Hepatocyte (in vitro differentiated cells): ENCODE measurements around the gene ZNF189.

ENCODE experiments used
- EZH2 ChIP-seq: fragments of 200-600 bp; sonication (generic); IDR thresholded peaks from 2 replicates; pipeline ENCODE4 v1.6.1; 2016; ENCODE audit warnings: antibody characterized with exemption, mild to moderate bottlenecking, borderline replicate concordance
- EZH2phosphoT487 ChIP-seq: fragments of 200-600 bp; sonication (generic); IDR thresholded peaks from one replicate; pipeline ENCODE4 v1.6.1; 2018; ENCODE audit warnings: antibody characterized with exemption, mild to moderate bottlenecking, low read depth, moderate library complexity; ENCODE audit not compliant: unreplicated experiment, severe bottlenecking
- TF ChIP-seq, protein P1 (sequence below): fragments of 200-600 bp; sonication (generic); IDR thresholded peaks from 2 replicates; pipeline ENCODE4 v1.5.1; 2016; ENCODE audit warnings: antibody characterized with exemption, mild to moderate bottlenecking; ENCODE audit not compliant: poor library complexity

DNA sequence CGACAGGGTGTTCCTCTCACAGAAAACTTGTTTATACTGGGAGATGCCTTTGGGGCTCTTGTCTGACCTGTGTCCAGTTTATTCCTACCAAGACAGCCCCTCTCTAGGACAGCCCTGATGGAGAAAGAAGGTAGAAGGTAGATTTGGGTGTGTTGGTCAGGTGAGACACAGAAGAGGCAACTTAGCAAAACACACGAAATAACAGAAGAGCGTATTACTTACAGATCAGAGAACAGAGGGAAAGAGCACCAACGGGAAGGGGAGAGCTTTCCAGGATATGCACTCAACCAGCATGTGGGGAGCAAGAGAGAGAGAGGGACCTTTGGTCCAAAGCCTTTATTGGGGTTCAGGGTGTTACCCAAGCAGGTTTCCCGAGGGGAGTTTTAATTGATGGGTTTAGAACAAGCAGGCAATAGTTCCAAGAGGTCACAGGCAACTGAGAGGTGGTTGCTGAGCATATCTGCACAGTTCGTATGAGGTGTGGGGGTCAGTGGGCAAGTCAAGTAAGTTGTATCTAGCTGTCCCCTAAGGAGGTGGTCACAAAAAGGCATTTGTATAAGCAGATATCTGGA, 45.7 kb upstream of the ZNF189 start:
- TF ChIP-seq EZH2phosphoT487 (no peak), EZH2 (no peak)
- TF ChIP-seq, protein P1, sequence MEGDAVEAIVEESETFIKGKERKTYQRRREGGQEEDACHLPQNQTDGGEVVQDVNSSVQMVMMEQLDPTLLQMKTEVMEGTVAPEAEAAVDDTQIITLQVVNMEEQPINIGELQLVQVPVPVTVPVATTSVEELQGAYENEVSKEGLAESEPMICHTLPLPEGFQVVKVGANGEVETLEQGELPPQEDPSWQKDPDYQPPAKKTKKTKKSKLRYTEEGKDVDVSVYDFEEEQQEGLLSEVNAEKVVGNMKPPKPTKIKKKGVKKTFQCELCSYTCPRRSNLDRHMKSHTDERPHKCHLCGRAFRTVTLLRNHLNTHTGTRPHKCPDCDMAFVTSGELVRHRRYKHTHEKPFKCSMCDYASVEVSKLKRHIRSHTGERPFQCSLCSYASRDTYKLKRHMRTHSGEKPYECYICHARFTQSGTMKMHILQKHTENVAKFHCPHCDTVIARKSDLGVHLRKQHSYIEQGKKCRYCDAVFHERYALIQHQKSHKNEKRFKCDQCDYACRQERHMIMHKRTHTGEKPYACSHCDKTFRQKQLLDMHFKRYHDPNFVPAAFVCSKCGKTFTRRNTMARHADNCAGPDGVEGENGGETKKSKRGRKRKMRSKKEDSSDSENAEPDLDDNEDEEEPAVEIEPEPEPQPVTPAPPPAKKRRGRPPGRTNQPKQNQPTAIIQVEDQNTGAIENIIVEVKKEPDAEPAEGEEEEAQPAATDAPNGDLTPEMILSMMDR, result no peak
